ENCODE data around the gene TTC21A. TPM values are rescaled to one million over a fixed set of nuclear protein-coding genes. Genes with fewer than 3 reads are reported as not detected.
A peak's percentile ranks its signal among the peaks of the same experiment; 100 is the strongest.

Gene TTC21A
- total RNA-seq, 1 experiment from 2014 or later = 0.40 TPM

DNA sequence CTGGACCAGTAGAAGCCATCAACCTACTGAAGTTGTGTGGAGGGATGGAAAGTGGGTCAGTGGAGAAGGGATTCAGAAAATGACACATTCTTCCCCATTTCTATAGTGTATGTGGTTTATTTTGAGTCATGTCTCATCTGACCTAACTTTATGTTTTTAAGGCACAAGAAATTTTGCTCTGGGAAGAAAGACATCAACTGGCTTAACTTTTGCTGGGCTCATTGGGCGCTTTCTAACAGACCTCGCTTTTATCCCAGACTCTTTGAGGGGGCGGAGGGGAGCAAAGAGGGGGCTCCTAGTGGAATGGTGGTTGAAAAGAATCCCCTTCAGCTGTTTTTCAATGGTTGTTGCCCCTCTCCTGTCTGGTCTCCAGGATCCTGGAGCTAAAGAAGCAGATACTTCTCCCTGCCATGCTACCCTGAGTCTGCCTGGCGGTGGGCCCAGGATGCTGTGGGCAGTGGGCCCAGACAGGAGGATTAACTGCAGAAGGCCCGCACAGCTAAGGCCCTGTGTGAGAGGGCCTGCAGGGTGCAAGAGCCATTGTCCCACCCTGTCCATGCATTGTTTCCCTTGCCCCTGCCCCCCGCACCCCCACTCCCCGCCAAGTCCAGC is 31.4 kb downstream of the TTC21A start:
- H3K4me3 ChIP-seq = no peak overlapping the region
- H3K27me3 ChIP-seq = no peaks in the 10 kb centered on the region
- H3K9me3 ChIP-seq = no peaks in the 10 kb centered on the region
- peak; percentile 81 for DNase-seq
- peaks cover 5% of the 10 kb centered on the region; the same call in 1 of the 2 replicates for H3K36me3 ChIP-seq

DNA sequence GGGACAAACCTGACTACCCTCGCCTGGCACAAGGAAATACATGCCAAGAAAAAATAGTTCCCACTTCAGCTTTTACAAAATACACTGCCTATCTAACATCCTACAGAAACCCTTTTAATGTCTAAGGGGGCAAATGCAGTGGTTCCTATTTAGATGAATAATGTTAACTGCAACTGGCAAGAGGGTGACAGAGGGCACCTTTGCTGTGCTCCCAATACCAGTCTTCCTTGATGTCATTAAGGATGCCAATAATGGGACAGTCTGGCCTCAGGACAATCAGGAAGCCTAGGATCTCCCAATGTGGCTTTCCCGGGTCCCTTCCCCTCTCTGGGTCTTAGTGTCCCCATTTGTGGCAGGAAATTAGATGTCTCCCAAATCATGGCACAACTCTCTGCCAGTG is 32.0 kb downstream of the TTC21A start:
- no peaks in the 10 kb centered on the region for H3K27me3 ChIP-seq
- H3K36me3 ChIP-seq = peaks cover 5% of the 10 kb centered on the region; the same call in 1 of the 2 replicates
- H3K4me3 ChIP-seq = no peak overlapping the region
- H3K9me3 ChIP-seq = no peaks in the 10 kb centered on the region
- no peak for DNase-seq

DNA sequence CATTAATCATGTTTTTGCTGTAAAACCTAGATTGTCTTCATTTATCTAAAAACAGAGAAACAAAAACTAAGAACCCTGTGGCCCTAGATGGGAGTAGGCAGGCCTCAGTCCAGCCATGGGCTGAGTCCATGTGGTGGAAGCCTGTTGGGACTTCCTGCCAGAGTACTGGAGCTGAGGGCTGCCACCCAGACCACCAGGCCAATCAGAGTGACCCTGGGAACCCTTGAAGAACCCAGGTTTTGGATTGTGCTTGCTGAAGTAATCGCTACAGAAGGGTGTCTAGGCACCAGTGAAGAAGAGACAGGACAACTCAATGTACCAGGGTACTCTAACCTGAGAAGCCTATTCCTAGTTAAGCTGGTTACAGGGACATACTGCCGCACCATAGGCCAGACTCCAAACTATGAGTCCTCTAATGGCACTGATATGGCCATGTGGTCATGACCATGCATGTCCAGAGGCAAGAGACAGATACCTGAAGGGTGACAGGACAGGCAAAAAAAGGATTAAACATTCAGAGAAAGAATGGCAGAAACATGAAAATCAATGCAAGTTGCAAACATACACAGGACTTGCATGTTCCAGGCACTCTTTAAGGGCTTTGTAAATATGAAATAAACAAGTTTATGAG is 33.0 kb downstream of the TTC21A start:
- H3K9me3 ChIP-seq = no peaks in the 10 kb centered on the region
- DNase-seq = no peak
- no peak overlapping the region for H3K4me3 ChIP-seq
- H3K27me3 ChIP-seq = no peaks in the 10 kb centered on the region
- H3K36me3 ChIP-seq = peaks cover 6% of the 10 kb centered on the region

DNA sequence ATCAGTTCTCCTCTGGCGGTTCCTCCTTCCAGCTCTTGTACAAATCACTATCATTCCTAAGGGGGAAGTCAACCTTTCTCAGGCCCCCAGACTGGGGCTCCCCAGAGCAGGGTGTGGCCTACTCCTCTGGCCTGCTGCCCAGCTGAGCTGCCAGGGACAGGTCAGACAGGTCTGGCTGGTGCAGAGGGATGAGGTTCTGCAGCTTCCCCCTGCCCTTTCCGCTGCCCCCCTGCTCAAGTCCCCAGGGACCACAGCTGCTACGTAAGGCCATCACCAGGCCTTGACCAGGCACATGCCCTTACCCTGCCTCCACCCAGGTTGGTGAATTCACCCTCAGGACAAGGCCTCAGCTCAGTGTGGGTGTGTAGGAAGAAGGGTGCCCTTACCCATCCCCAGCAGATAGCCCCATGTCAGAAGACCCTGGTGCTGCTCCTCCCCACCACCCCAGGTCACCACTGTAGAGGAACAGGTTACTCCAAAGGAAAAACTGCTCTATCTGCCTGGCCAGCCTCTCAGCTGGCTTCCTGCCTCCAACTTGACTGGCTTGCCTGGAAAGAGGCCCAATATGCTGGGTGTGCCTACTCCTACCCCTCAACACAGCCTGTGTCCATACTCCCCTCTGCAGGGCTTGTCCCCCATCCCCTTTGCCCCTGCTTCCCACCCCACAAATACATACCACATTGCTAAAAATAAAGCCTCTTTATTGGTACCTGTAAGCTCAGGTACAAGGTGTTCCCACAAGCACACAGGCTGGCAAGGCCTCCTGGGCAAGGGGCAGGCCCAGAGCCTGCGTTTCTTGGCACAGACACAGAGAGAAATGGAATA is 33.9 kb downstream of the TTC21A start:
- no peak for DNase-seq
- no peaks in the 10 kb centered on the region for H3K9me3 ChIP-seq
- H3K27me3 ChIP-seq = no peaks in the 10 kb centered on the region
- no peak overlapping the region for H3K4me3 ChIP-seq
- H3K36me3 ChIP-seq = peaks cover 16% of the 10 kb centered on the region

DNA sequence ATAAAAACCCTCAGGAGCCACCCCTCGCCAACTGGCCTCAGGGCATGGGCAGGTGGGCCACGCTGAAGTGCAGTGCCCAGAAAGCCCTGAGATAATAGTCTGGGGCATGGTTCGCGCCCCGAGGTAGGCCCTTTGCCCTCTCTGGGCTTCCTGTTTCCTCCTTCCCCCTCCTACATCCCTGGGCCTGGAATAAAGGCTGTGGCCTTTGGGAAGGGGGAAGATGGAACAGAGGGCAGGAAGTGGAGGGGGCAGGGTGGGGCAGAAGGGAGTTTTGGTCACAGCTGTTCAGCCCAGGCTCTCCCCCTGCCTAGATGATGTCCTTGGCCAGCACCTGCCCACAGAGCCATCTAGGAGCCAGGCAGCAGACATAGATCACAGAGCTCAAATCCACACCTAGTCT is 34.6 kb downstream of the TTC21A start:
- Histone ChIP-seq H3K36me3 (peaks cover 16% of the 10 kb centered on the region), H3K27me3 (no peaks in the 10 kb centered on the region), H3K4me3 (no peak overlapping the region), H3K9me3 (no peaks in the 10 kb centered on the region)
- DNase-seq = no peak

DNA sequence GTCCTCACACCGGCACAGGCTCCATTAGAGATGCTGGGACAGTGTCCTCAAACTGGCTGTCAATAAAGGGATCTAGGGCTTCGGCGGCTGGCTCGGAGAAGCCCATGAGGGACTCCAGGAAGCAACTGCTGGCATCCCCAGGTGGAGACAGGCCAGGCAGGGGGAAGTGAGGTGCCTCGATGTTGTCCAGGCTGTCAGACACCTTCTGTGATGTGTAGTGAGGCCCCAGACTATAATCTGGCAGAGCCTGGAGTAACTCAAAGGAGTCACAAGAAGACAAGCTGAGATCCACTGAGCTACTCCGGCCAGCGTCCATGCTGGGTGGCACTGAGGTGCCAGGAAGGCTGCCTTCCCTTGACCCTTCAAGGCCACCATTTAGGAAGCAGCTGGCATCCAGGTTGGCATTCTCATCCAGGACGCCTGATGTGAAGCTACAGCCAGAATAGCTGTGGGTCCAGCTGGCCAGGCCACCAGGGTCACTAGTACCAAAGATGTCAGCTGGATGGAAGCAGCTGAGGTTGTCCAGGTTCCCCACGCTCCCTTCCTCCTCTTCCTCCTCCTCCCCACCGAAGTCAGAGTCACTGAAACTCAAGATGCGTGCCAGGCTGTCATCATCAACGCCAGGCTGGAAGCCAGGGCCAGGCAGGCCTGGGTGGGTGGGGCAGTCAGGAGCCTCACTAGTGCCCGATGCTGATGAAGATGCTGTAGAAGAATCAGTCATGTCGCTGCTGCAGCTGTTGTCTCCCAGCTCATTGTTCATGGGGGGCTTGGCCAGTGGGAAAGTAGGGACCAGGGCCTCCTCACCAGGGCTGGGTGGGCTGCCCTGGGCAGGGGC is 35.8 kb downstream of the TTC21A start:
- no peak for DNase-seq
- H3K9me3 ChIP-seq = no peaks in the 10 kb centered on the region
- H3K27me3 ChIP-seq = no peaks in the 10 kb centered on the region
- peaks cover 16% of the 10 kb centered on the region for H3K36me3 ChIP-seq
- no peak overlapping the region for H3K4me3 ChIP-seq

DNA sequence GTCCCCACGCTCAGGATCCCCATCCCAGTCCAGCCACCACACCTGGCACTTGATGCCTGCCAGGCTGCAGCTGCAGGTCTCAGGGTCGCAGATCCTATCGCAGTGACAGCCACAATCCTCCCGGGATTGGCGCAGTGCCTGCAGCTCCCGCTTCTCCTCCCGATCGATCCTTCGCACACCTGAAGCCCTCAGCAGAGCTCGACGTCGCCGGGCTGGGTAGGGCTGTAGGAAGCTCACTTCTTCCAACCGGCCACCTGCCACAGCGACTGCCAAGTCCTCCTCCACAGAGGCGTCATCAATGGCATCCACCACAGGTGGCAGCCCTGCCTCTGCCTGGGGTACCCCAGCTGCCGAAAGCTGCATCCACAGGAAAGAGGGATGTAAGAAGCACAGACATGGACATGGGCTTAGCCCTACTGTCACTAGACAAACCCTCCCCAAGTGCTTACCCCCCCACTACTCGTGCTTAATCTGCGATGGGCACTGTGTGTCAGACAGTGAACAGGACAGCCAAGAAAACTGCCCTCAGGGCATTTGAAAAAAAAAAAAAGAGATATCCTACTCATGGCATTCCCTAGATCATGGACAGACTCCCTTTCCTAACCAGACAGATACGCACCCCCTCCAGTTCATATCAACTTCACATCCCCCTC is 36.7 kb downstream of the TTC21A start:
- Histone ChIP-seq H3K27me3 (no peaks in the 10 kb centered on the region), H3K36me3 (peaks cover 16% of the 10 kb centered on the region), H3K9me3 (no peaks in the 10 kb centered on the region), H3K4me3 (no peak overlapping the region)
- no peak for DNase-seq

DNA sequence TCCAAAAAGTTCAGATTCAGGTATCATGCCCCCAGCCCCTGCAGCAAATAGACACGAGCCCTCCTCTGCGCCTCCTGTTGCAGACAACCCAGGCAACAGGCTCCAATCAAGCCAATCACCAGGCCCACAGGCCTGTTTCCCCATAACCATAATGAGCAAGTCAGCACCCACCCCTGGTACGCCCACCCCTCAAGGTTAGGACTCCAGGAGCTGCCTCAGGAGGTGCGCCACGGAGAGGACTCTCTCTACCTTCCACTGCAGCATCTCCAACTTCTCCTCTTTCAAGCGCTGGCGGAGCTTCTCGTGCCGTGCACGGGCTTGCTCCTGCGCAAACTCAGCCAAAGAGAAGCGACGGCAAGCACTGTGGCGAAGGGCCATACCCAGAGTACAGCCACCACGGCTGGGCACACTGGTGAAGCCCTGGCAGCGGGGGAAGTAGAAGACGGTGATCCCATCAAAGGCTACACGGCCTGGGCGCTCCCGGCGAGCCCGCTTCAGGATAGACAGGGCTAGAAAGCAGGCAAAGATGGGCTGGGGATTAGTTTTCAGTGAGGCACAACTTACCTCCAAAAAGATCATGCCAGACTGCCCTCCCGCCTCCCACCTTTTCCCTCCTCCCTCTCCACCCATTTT is 37.4 kb downstream of the TTC21A start:
- no peaks in the 10 kb centered on the region for H3K9me3 ChIP-seq

DNA sequence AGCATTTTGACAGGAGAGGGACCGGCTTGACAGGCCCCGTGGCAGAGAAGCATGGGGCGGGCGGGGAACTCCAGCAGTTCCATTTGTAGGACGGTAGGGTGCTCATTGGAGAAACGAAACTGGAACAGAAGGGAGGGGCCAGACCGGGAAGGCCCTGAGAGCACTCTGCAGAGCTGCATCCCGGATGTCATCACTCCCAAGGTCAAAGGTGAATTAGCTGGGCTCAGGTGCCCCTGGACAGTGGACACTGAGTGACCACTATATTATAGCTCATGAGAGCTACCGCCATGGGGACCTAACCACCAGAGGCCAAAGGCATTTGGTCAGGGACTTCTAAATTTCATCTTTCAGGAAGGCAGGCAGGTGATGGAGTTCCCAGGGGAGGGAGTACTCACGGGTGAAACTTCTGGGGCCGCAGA is 38.6 kb downstream of the TTC21A start:
- no peak for DNase-seq
- peaks cover 14% of the 10 kb centered on the region for H3K36me3 ChIP-seq
- H3K27me3 ChIP-seq = no peaks in the 10 kb centered on the region
- no peak overlapping the region for H3K4me3 ChIP-seq
- H3K9me3 ChIP-seq = no peaks in the 10 kb centered on the region

More for the DNA sequence above, 37.4 kb downstream of the TTC21A start:
- no peak for DNase-seq
- H3K36me3 ChIP-seq = peaks cover 16% of the 10 kb centered on the region
- H3K4me3 ChIP-seq = no peak overlapping the region
- no peaks in the 10 kb centered on the region for H3K27me3 ChIP-seq

DNA sequence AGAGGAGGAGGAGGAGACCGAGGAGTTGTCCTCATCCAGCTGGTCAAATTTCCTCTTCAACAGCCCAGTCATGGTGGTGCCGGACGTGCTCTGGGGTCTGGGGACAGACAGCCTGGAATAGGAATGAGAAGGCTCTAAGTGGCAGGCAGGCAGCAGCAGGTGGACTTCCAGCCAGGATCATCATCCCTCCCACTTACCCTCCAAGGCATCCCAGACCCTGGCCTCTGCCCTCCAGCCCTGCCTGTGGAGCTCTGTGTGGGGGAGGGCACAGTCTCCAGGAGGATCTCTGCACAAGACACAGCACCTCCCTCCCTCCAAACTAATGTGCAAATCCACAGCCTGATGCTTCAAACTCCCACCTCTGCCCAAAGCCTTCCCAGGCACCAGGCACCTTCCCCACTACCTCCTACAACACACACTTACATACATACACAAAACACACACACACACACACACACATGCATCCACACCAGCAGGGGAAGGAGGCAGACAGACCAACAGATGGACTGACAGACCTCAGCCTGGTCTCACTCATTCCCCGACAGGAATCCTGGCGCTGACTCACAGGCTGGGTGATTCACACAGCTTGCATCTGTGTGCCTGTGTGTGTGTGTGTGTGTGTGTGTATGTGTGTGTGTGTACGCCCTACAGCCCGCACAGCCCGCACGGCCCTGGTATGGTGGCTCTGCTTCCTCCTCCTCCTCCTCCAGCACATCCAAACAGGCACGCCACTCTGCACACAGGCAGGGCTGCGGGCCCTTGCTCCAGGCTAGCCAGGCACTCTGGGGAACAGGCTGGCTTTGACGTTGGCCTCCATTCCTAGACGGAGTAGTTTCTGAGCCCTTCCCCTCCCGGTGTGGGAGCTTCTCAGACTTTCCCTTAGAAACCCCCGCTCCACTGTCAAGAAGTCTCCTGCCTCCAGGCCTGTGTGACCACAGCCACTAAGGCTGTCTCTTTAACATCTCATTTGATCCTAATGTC is 39.4 kb downstream of the TTC21A start:
- Histone ChIP-seq H3K4me3 (no peak overlapping the region), H3K27me3 (no peaks in the 10 kb centered on the region), H3K36me3 (peaks cover 14% of the 10 kb centered on the region), H3K9me3 (no peaks in the 10 kb centered on the region)
- DNase-seq = peak; percentile 93

DNA sequence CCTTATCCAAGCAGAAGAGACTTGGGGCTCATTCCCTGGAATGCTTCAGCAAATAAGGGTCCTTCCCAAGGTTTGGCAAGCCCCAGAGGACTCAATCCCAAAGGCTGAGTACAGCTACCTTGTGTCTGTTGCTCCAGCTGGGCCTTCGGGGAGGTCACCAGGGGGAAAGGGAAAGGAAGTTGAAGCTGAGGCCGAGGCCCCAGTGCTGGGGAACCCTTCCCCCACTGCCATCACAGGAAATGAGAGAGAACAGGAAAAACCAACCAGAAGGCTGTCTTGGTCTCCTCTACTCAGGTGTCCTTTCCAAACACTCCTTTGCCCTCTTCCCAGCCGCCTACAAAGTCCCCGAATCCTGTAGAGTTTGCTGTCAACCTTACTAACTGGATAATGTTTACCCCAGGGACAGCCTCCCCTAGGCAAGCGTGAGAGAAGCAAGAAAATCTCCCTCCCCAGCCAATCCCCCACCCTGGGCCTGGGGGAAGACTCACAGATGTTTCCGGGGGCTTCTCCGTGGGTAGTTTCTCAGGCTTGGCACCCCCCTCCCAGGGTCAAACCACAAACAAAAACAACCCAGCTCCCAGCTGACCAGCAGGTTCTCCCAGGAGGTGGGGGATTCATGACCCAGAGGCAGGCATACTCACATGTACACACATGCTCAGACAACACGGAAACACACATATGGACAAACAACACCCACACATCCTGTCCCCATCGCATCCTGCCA is 40.4 kb downstream of the TTC21A start:
- H3K4me3 ChIP-seq = no peak overlapping the region
- H3K27me3 ChIP-seq = no peaks in the 10 kb centered on the region
- no peaks in the 10 kb centered on the region for H3K9me3 ChIP-seq
- no peak for DNase-seq
- H3K36me3 ChIP-seq = peaks cover 12% of the 10 kb centered on the region

DNA sequence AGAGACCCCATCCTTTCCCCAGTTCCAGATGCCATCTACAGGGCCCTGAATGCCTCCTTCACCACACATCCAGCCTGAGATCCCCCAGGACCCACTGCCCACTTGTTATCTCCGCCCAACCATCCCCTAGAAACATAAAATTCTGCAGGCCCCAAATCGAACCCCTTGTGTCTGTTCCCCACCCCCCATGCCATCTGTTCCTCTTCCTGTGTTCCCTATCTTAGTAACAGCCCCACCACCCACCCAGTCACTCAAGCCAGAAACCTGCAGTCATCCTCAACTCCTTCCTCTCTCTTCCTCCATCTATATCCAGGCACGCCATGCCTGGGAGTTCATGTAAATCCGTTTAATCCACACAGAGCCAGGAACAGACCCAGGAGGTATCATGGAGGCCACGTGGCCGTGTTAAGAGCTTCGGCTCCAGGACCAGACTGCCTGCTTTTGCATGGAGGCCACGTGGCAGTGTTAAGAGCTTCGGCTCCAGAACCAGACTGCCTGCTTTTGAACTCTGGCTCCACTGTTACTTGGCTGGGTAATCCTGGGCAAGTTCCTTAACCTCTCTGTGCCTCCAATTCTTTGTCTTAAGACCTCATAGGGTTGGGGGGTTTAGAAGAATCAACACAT is 41.1 kb downstream of the TTC21A start:
- Histone ChIP-seq H3K9me3 (no peaks in the 10 kb centered on the region), H3K4me3 (no peak overlapping the region)
- no peak for DNase-seq

DNA sequence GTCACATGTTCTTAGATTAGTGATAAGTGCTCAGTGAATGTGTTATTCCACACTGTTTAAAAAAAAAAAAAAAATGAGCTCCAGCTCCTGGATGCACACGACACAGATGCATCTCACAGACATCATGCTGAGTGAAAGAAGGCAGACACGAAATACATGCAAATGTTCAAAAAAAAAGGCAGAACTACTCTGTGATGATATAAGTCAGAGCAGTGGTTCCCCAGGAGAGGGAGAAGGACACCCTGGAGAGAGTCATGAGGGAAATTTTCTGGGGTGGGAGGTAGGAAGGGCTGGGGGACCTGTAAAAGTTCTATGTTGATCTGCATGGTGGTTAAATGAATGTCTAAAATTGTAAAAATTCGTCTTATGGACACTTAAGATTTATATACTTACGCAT is 41.6 kb downstream of the TTC21A start:
- Histone ChIP-seq H3K36me3 (peaks cover 10% of the 10 kb centered on the region), H3K4me3 (no peak overlapping the region), H3K9me3 (no peaks in the 10 kb centered on the region), H3K27me3 (no peaks in the 10 kb centered on the region)
- no peak for DNase-seq

More for the DNA sequence above, 41.1 kb downstream of the TTC21A start:
- peaks cover 10% of the 10 kb centered on the region for H3K36me3 ChIP-seq
- no peaks in the 10 kb centered on the region for H3K27me3 ChIP-seq

Data from MG63 (cell line).